HUDEP-2 (cell line): Measurements from ENCODE around the gene SLC13A5.

Source experiments
- DNase-seq, 76 experiments: peaks; one replicate each; lab custom pipeline; 2025; ENCODE audit not compliant: unreplicated experiment in 76 of 76; lab: John Stamatoyannopoulos, UW

Gene SLC13A5

DNA sequence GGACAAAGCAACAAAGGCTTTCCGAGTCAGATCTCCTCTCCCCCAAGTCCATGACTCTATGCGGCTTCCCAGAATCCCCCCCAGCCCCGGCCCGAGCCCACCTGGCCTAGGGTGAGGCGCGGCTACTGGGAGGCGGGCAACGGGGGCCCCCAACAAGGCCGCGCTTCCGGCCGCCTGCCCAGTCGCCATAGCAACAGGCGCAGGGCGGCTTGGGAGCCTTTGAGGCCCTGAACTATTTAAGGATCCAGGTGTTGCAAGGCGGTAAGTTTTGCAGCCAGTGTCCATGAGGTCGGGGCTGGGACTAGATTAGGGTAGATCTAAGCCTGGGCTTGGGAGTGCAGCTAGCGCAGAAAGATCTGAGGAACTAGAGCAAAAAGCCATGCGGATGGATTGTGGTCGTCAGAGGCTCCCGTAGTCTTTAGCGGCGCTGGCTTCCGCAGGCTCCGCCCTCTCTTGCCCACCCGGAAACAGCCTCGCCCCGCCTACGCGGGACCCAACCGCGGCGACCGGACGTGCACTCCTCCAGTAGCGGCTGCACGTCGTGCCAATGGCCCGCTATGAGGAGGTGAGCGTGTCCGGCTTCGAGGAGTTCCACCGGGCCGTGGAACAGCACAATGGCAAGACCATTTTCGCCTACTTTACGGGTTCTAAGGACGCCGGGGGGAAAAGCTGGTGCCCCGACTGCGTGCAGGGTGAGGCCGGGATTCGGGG lies 72.5 kb downstream of the SLC13A5 start, which contains the start of the genes KIAA0753 and TXNDC17:
KIAA0753 (minus strand) TSS at position 176 of the 711 bp plus-strand sequence. CDS start 5,608 bp downstream, outside the sequence.
TXNDC17 (plus strand) TSS at position 525 of the 711 bp plus-strand sequence; CDS start at position 548, 23 bp downstream.
- DNase-seq, result peak in 75 of 76 experiments; percentile 12 to 93 (median 81)

DNA sequence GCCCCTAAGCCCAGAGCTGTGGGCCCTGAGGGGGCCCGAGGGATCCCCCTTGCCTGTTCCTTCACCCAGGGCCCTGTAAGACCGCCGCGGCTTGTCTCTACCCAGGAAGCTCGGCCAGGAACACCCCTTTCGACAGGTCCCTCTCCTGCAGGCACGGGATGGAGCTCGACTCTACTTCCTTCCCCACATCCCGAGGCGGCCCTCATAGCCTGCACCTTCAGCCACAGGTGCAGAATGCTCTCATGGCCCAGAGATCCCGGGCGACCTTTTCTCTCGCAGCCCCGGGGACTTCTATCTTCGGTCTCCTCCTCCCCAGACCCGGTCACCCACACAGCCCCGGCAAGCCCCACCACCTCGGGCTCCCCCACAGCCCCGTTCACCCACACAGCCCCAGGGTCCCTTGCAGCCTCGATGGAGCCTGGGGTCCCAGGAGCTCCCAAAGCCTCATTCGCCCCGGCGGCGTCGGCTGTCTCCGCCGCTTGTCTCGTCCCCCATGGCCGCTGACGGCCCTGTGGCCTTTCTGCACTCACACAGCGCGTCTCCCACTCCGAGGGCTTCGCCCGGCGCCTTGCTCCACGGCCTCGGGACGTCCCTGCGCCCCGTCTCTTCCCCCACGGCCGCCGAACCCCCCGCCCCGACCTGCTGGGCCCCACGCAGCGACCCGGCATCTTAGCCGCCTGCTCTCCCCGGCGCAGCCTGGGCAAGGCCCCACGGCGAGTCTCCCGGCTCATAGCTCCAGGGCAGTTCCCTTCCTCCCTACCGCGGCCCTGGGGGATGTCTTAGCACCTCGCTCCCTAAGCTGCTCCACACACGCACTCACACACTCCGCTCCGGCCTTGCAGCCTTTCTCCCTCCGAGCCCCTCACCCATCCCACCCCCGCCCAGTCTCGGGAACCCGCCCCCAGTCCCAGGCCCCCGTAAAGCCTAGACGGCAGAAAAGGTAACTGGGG lies 73.3 kb downstream of the SLC13A5 start:
- DNase-seq, result peak in 12 of 76 experiments; percentile 11 to 61 (median 30)

DNA sequence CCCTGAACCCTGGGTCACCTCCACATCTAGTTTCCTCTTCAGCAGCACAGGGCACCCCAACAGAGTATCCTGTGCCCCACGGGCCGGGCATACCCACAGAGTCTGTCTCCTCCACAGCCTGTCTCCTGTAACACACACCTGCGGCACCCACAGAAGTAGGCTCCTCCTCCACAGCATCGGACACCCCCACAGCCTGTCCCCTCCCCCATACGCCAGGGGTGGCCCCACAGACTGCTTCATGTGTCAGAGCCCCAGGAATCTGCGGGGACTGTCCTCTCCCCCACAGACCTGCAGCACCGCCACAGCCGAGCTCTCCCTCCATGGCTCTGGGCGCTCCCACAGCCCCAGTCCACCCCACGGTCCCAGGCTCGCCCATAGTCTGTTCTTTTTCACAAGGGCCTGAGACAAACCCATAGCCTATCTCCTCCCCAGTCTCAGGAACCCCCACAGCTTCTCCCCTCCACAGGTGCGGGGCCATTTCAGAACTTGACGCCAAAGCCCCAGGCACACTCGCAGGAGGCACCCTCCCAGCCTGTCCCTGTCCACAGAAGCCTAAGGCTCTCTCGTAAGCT lies 74.1 kb downstream of the SLC13A5 start:
- no peak for DNase-seq

DNA sequence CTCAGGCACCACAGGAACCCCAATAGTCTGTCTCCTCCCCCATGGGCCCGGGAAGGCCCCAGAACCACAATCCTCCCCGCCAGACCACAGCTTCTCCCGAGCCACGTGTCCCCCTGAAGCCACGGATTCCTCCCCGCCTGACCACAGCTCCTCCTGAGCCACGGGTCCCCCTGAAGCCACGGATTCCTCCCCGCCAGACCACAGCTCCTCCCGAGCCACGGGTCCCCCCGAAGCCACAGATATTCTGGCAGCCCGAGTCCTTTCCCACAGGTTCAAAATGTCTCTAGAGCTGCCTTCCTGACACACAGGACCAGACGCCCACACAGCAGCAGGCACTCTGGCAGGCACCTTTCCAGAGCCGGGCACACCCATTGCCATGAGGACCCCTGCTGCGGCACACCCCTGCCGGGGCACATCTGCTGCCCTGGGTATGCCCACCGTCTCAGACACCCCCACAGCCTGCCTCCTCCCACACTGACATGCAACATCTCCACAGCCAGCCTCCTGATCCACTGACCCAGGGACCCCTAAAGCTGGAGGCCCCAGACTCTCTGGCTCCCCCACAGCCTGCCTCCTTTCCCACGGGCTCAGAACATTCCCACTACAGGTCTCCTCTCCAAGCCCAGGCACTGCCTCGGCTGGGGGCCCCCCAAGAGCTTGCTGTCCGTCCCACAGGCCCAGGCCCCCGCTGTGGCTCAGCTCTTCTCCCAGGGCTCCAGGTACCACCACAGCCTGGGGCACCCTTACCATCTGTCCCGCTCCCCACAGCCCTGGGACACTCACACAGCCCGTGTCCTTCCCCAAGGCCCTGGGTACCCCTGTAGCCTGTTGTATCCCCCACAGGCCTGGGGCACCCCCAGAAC lies 74.9 kb downstream of the SLC13A5 start:
- DNase-seq, result peak in 42 of 76 experiments; percentile 8 to 65 (median 30)

DNA sequence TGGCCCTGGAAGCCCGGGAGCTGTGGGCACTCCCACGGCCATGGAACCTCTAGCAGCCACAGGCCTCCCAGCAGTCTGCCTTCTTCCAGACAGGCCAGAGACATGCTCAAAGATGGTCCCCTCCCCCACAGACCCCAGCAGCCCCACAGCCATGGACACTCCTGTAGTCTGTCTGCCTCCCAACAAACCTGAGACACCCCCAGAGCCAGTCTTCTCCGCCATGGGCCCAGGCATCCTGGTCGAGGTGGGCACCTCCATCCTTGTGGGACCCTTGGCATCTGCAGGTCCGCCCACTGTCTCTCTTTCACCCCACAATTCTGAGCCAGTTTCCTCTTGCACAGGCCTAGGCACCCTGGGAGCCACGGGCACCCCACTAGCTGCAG lies 75.7 kb downstream of the SLC13A5 start:
- no peak for DNase-seq

DNA sequence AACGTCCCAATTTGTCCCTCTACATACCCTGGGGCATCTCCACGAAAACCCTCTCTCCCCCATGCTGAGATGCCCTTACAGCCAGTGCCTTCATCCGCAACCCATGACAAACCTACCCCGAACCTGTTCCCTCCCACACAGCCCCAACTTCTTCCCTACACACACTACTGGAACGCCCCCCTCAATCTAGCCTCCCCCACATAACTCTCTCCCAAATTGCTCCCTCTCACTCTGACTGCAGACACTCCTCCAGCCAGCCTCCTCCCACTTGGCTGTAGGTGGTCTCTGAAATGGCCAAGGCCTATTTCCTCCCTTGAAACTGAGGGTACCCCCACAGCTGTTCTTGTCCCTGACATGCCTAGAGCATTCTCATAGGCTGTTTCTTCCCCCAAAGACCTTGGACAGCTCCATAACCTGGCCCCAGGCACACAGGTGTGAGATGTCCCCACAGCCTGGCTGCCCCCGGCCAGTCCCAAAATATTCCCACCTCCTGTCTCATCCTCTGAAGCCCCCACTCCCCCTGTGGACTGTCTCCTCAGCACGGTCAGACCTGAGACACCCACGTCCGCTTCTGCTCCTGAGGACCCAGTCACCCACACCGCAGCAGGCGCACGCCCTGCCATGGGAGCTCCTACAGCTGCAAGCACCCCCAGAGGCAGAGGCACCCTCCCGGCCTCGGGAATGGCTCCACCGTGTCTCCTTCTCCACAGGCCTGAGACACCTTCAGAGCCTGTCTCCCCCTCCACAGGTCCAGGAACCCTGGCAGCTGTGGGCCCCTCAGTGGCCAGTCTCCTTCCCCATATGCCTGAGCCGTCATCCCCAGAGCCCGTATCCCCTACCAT lies 76.3 kb downstream of the SLC13A5 start:
- DNase-seq, result no peak

DNA sequence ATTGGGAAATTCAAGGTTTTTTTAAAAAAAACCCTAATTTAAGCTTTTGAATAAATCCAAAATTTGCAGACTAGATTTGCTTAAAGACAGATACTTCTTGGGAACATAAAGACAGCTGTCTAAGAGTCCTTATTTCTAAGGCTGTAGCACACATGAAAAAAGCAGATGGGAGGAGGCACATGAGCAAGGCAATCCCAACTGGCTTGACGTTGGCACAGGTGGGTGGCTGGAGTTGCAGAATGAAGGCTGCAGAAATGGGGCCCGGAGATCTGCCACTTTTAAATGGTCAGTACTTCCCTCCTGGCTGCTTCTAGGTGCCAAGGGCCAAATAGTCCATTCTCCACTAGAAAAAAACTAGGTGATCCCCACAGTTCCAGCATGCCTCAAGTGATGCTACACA lies 77.1 kb downstream of the SLC13A5 start:
- DNase-seq, result no peak
